Common myeloid progenitor, CD34-positive (primary cell): ENCODE data around the gene TRABD2B.

Source experiments
- CTCF ChIA-PET: fragments of 350-600 bp; sonication (Branson Sonifier 250); formaldehyde crosslinking; loops from one replicate; lab custom pipeline; 2021; ENCODE audit warnings: antibody characterized with exemption; lab: Charles Lee
- POLR2A ChIA-PET: fragments of 350-600 bp; sonication (Branson Sonifier 250); formaldehyde crosslinking; loops from one replicate; lab custom pipeline; 2021; ENCODE audit warnings: antibody characterized with exemption; lab: Charles Lee
- DNase-seq, 3 donors: peaks; one replicate each; pipeline versions ENCODE4 v3.0.0 to v3.0.0-alpha.2; 2013
- H3K27ac ChIP-seq, 2 experiments: 1 replicate in 1 of 2; 2 replicates in 1 of 2; pipeline ENCODE4 v1.7.0; 2013; ENCODE audit warnings: inconsistent platforms in 2 of 2, low read length in 2 of 2, mild to moderate bottlenecking in 2 of 2, low read depth in 1 of 2, moderate library complexity in 1 of 2; ENCODE audit not compliant: severe bottlenecking in 2 of 2, insufficient read depth in 1 of 2, poor library complexity in 1 of 2
- H3K27me3 ChIP-seq, 5 experiments: replicated peaks in 2 of 5; 1 replicate in 3 of 5; 2 replicates in 2 of 5; pipeline versions ENCODE4 v1.6.1 to v1.7.0; 2013; ENCODE audit warnings: low read length in 4 of 5, mild to moderate bottlenecking in 2 of 5, moderate library complexity in 2 of 5, inconsistent platforms in 1 of 5; ENCODE audit not compliant: insufficient read depth in 5 of 5, control insufficient read depth in 4 of 5
- H3K36me3 ChIP-seq, 4 experiments: 1 replicate in 2 of 4; 2 replicates in 2 of 4; pipeline versions ENCODE4 v1.6.1 to v1.7.0; 2013; ENCODE audit warnings: low read length in 3 of 4, control low read depth in 1 of 4, mild to moderate bottlenecking in 1 of 4; ENCODE audit not compliant: control insufficient read depth in 4 of 4, insufficient read depth in 4 of 4
- H3K4me1 ChIP-seq, 4 experiments: 1 replicate in 3 of 4; 2 replicates in 1 of 4; pipeline versions ENCODE4 v1.6.1 to v1.7.1; 2013; ENCODE audit warnings: low read length in 3 of 4, mild to moderate bottlenecking in 3 of 4, control low read depth in 1 of 4, inconsistent platforms in 1 of 4, moderate library complexity in 1 of 4; ENCODE audit not compliant: control insufficient read depth in 4 of 4, insufficient read depth in 4 of 4; ENCODE audit errors: control extremely low read depth in 1 of 4
- H3K4me3 ChIP-seq, 7 experiments: 1 replicate in 4 of 7; 2 replicates in 3 of 7; pipeline versions ENCODE4 v1.5.1 to v1.7.0; 2013; ENCODE audit warnings: mild to moderate bottlenecking in 7 of 7, low read length in 6 of 7, moderate library complexity in 6 of 7, inconsistent platforms in 2 of 7, low read depth in 2 of 7, control low read depth in 1 of 7; ENCODE audit not compliant: insufficient read depth in 4 of 7, control insufficient read depth in 1 of 7; ENCODE audit errors: extremely low read depth in 1 of 7
- H3K9me3 ChIP-seq, 5 experiments: 1 replicate in 4 of 5; 2 replicates in 1 of 5; pipeline versions ENCODE4 v1.6.1 to v1.7.1; 2013; ENCODE audit warnings: low read length in 4 of 5, mild to moderate bottlenecking in 2 of 5, inconsistent platforms in 1 of 5, low read depth in 1 of 5, moderate library complexity in 1 of 5; ENCODE audit not compliant: control insufficient read depth in 4 of 5, insufficient read depth in 2 of 5; ENCODE audit errors: control extremely low read depth in 1 of 5
- WGBS: methylation state at CpG from one replicate; pipeline ENCODE4 v1.1.5; 2013; ENCODE audit not compliant: insufficient coverage; 5-methylcytosine and 5-hydroxymethylcytosine counted together

TRABD2B gene

DNA sequence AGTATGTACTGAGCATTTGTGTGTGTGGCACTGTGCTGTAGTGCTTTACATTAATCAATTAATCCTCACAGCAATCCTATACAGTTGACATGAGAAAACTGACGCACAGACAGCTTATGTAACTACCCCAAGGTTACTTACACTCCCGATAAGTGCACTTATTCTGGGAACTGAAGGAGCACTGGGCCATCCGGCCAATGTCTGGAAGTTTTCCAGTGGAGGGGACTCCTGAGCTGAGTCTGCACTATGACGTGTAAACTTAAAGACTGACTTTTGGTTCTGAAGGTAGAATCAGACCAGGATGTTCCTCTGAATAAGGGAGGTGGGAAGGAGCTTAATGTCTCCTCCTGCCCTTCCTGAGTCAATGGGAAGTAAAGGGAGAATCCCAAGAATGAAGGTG lies 12.2 kb downstream of the TRABD2B start:
- Histone ChIP-seq H3K4me3 (no peak overlapping the region), H3K36me3 (no peaks in the 10 kb centered on the region), H3K9me3 (peaks cover 0 to 6% (median 0%) of the 10 kb centered on the region in 5 experiments), H3K27ac (no peak overlapping the region), H3K4me1 (peaks cover 0 to 17% (median 7%) of the 10 kb centered on the region in 4 experiments), H3K27me3 (peaks cover 6 to 78% (median 34%) of the 10 kb centered on the region in 5 experiments)
- no peak for DNase-seq
- WGBS: 100% methylated on average over 3 of the region's 4 CpGs
- CTCF ChIA-PET: interaction anchor here (4.2 kb wide), 1 partner anchor 12 kb away, joined by 14 read pairs; the partner anchor contains the start of gene TRABD2B
- POLR2A ChIA-PET: no interaction called here

DNA sequence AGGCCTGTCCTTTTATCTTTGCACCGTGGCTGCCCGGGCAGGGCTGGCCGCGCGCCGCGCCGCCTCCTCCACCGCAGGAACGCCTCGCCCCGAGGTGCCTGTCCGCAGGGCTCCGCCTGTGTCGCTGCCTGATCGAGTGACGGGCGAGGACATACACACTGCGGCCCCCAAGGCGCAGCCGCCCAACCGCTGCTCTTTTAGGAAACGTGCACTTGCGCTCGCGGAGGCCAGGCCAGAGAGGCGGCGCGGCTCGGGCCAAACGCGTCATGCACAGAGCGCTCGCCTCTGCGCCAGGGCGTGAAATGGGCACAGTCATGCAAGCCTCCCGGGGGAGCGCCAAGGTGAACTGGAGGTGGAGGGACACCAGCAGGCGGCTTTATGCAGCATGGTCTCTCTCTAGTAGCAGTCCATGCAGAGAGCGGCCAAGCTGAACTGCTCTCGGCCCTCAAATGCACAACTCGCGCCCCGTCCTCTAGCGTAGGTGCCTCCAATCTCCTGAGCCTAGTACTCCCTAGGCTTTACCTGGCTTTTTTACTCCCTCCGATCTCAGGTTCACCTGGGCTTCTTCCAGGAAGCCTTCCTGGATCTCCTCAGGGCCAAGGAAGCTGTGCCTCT lies 12.9 kb downstream of the TRABD2B start:
- DNase-seq: peak in 2 of 3 donors; percentile 24 to 47
- CTCF ChIA-PET: interaction anchor here (4.2 kb wide), 1 partner anchor 13 kb away, joined by 14 read pairs; the partner anchor contains the start of gene TRABD2B
- peaks cover 0 to 17% (median 7%) of the 10 kb centered on the region in 4 experiments for H3K4me1 ChIP-seq
- 12% methylated on average over 41 of the region's 46 CpGs for WGBS
- H3K9me3 ChIP-seq: peaks cover 0 to 6% (median 0%) of the 10 kb centered on the region in 5 experiments
- H3K36me3 ChIP-seq: no peaks in the 10 kb centered on the region
- POLR2A ChIA-PET: no interaction called here
- H3K4me3 ChIP-seq: peak overlapping the region in 3 of 7 experiments; percentile 16 to 51 (median 44)
- H3K27ac ChIP-seq: no peak overlapping the region
- peaks cover 4 to 72% (median 29%) of the 10 kb centered on the region in 5 experiments for H3K27me3 ChIP-seq

DNA sequence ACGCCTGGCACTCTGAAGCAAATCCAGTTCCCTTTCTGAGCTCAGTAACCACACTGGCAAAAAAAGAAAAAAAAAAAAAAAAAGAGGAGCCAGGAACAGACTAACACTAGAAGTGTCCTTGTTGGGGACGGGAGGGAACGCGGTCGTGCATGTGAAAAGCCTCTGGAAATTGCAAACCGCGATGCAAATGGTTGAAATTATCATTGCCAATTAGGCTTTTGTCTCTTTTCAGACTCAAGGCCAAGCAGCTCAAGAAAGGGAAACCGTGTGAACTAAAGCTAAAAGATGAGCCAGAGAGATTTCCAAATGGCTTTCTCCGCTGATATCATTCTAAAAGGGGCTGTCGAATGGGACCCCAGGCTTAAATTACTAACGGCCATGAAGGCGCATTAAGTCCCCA lies 13.5 kb downstream of the TRABD2B start:
- Histone ChIP-seq H3K4me3 (peak overlapping the region in 1 of 7 experiments; percentile 44), H3K27ac (no peak overlapping the region), H3K36me3 (no peaks in the 10 kb centered on the region), H3K4me1 (peaks cover 0 to 17% (median 7%) of the 10 kb centered on the region in 4 experiments), H3K27me3 (peaks cover 4 to 68% (median 29%) of the 10 kb centered on the region in 5 experiments), H3K9me3 (peaks cover 0 to 6% (median 0%) of the 10 kb centered on the region in 5 experiments)
- ChIA-PET POLR2A (no interaction called here), CTCF (no interaction called here)
- no peak for DNase-seq
- WGBS: 33% methylated on average over 11 of the region's 12 CpGs

DNA sequence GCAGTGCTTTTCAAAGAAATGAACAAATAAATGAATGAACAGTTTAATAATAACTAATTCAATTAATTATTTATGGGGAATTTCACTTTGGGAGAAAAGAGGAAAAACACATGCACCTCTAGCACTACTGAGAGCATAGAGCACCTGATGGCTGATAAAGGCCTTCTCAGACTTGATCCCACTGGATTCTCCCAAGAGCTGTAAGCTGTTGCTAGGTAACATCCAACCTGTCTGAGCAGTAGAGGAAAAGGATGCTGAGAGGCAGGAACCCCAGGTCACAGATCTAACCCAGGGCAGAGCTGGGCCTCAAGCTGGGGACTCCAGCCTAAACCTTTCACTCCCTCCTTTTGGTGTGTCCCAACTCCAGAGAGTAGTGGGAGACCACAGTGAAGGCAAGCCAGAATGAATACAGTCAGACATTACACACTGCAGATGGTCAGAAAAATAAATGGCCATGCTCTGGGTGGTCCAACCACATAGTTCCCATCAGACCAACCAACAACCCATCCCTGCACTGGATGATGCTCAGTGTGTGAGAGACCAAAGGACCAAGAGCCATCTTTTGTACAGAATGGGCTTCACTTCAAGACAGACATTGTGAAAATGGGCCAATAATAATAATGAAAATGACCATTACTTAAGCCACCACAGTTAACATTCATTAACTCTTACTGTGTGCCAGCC lies 15.4 kb downstream of the TRABD2B start:
- Histone ChIP-seq H3K4me1 (peaks cover 0 to 17% (median 7%) of the 10 kb centered on the region in 4 experiments), H3K27ac (no peak overlapping the region), H3K27me3 (peaks cover 2 to 50% (median 24%) of the 10 kb centered on the region in 5 experiments), H3K4me3 (no peak overlapping the region), H3K9me3 (peaks cover 0 to 6% (median 0%) of the 10 kb centered on the region in 5 experiments), H3K36me3 (no peaks in the 10 kb centered on the region)
- DNase-seq: no peak
- CTCF ChIA-PET: no interaction called here
- POLR2A ChIA-PET: no interaction called here

DNA sequence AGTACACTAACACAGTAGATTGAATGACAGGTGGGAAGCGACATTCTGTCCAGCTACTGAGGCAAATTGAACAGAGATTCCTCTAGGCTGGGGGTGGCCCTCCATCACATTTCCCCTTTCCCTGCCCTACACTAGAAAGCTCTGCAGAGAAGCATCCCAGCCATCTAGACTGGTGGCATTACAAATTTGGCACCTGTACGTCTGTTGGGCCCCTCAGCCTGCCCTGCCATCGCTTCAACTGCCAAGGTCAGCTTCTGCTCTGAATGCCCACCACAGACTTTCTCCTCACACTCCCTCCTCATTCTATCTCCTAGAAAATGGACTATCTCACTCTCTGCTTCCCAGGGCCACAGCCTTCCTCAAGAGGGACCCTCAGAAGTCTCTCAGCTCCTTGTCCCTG lies 16.7 kb downstream of the TRABD2B start:
- ChIA-PET CTCF (no interaction called here), POLR2A (no interaction called here)
- Histone ChIP-seq H3K27me3 (peaks cover 0 to 37% (median 19%) of the 10 kb centered on the region in 5 experiments), H3K36me3 (no peaks in the 10 kb centered on the region), H3K4me3 (no peak overlapping the region), H3K4me1 (peaks cover 0 to 14% (median 7%) of the 10 kb centered on the region in 4 experiments), H3K9me3 (peaks cover 0 to 6% (median 0%) of the 10 kb centered on the region in 5 experiments), H3K27ac (no peak overlapping the region)
- WGBS: 87% methylated on average over 2 of the region's 3 CpGs
- DNase-seq: no peak

DNA sequence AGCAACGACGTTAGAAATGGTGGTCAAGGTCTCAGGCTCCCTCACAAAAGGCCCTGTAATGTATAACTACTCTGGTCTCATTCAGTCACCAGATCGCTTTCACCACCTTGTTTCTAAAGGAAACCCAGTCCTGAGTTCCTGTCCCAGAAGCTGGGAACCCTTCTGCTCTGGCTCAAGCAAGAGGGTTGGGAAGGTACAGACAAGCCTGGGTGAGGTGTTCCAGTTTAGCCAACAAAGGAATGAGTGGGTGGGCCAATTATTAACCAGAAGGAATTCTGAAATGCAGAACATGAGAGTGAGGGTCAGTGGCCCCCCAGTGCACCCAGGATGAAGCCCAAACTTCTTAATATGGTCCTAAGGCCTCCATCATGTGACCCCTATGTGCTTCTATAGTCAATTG lies 17.5 kb downstream of the TRABD2B start:
- Histone ChIP-seq H3K27me3 (peaks cover 0 to 29% (median 15%) of the 10 kb centered on the region in 5 experiments), H3K27ac (no peak overlapping the region), H3K4me3 (no peak overlapping the region), H3K36me3 (no peaks in the 10 kb centered on the region), H3K9me3 (peaks cover 0 to 6% (median 0%) of the 10 kb centered on the region in 5 experiments), H3K4me1 (peaks cover 0 to 11% (median 5%) of the 10 kb centered on the region in 4 experiments)
- WGBS: 88% methylated on average over 3 of the region's 3 CpGs
- CTCF ChIA-PET: no interaction called here
- no peak for DNase-seq
- POLR2A ChIA-PET: no interaction called here

DNA sequence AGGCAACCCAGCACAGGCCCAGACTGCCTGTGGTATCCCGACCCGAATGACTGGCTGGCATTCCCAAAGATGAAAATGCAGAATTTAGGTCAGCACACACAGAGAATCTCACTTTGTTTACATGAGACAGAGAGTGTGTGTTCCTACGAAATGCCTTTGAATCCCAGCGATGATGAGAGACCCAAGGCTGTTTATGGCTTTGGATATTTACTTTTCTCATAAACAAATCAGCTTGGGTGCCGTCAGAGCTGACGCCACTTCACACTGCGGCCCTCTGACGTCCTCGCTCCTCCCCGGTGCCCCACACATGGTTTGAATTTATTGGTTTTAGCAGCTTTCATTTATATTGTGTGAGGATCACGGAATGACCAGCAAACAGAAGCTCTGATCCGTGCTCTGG lies 18.7 kb downstream of the TRABD2B start:
- peaks cover 0 to 6% (median 0%) of the 10 kb centered on the region in 5 experiments for H3K9me3 ChIP-seq
- 100% methylated on average over 7 of the region's 12 CpGs for WGBS
- POLR2A ChIA-PET: no interaction called here

More for the DNA sequence above, 18.7 kb downstream of the TRABD2B start:
- H3K4me1 ChIP-seq: no peaks in the 10 kb centered on the region
- H3K27ac ChIP-seq: no peak overlapping the region
- no peak overlapping the region for H3K4me3 ChIP-seq
- CTCF ChIA-PET: no interaction called here
- no peaks in the 10 kb centered on the region for H3K36me3 ChIP-seq
- H3K27me3 ChIP-seq: peaks cover 0 to 17% (median 12%) of the 10 kb centered on the region in 5 experiments
- DNase-seq: no peak
